Measurements from ENCODE around the gene DZIP1L.

Gene DZIP1L

GRCh38 chr3:138030734-138031280 is 84.6 kb downstream of the DZIP1L start:
- no peaks in the 10 kb centered on the region for H3K9me3 ChIP-seq (ENCODE audit: insufficient read depth, low read depth, low read length)
- H3K27ac ChIP-seq (ENCODE audit: low read depth, low read length) = no peak overlapping the region
- 94% methylated on average over 11 of the region's 11 CpGs for WGBS
- no peak overlapping the region for H3K9ac ChIP-seq (ENCODE audit: low read depth, low read length)
- no peaks in the 10 kb centered on the region for H3K4me1 ChIP-seq (ENCODE audit: insufficient read depth, low read length)
- no peaks in the 10 kb centered on the region for H3K27me3 ChIP-seq (ENCODE audit: insufficient read depth, low read length)
- no peaks in the 10 kb centered on the region for H3K36me3 ChIP-seq (ENCODE audit: insufficient read depth, low read length)
- no peak overlapping the region for H3K4me3 ChIP-seq (ENCODE audit: low read length)

GRCh38 chr3:138027821-138028220 is 87.6 kb downstream of the DZIP1L start:
- Histone ChIP-seq H3K27me3 (ENCODE audit: insufficient read depth, low read length) (no peaks in the 10 kb centered on the region), H3K9me3 (ENCODE audit: insufficient read depth, low read depth, low read length) (no peaks in the 10 kb centered on the region)
- 87% methylated on average over 5 of the region's 5 CpGs for WGBS

GRCh38 chr3:138025553-138025952 is 89.9 kb downstream of the DZIP1L start:
- Histone ChIP-seq H3K9me3 (ENCODE audit: insufficient read depth, low read depth, low read length) (no peaks in the 10 kb centered on the region), H3K27ac (ENCODE audit: low read depth, low read length) (no peak overlapping the region), H3K27me3 (ENCODE audit: insufficient read depth, low read length) (no peaks in the 10 kb centered on the region), H3K4me1 (ENCODE audit: insufficient read depth, low read length) (no peaks in the 10 kb centered on the region), H3K9ac (ENCODE audit: low read depth, low read length) (no peak overlapping the region), H3K36me3 (ENCODE audit: insufficient read depth, low read length) (no peaks in the 10 kb centered on the region), H3K4me3 (ENCODE audit: low read length) (no peak overlapping the region)

More at GRCh38 chr3:138027821-138028220, 87.6 kb downstream of the DZIP1L start:
- Histone ChIP-seq H3K27ac (ENCODE audit: low read depth, low read length) (no peak overlapping the region), H3K4me1 (ENCODE audit: insufficient read depth, low read length) (no peaks in the 10 kb centered on the region), H3K9ac (ENCODE audit: low read depth, low read length) (no peak overlapping the region), H3K36me3 (ENCODE audit: insufficient read depth, low read length) (no peaks in the 10 kb centered on the region), H3K4me3 (ENCODE audit: low read length) (no peak overlapping the region)

GRCh38 chr3:138023754-138024153 is 91.7 kb downstream of the DZIP1L start:
- H3K27ac ChIP-seq (ENCODE audit: low read depth, low read length) = no peak overlapping the region
- no peaks in the 10 kb centered on the region for H3K9me3 ChIP-seq (ENCODE audit: insufficient read depth, low read depth, low read length)
- 90% methylated on average over 3 of the region's 4 CpGs for WGBS
- no peaks in the 10 kb centered on the region for H3K4me1 ChIP-seq (ENCODE audit: insufficient read depth, low read length)
- H3K4me3 ChIP-seq (ENCODE audit: low read length) = no peak overlapping the region
- no peak overlapping the region for H3K9ac ChIP-seq (ENCODE audit: low read depth, low read length)
- H3K36me3 ChIP-seq (ENCODE audit: insufficient read depth, low read length) = no peaks in the 10 kb centered on the region
- no peaks in the 10 kb centered on the region for H3K27me3 ChIP-seq (ENCODE audit: insufficient read depth, low read length)

- H3K4me1 ChIP-seq (ENCODE audit: insufficient read depth, low read length) = no peaks in the 10 kb centered on the region
- H3K27ac ChIP-seq (ENCODE audit: low read depth, low read length) = no peak overlapping the region
- H3K4me3 ChIP-seq (ENCODE audit: low read length) = no peak overlapping the region
- no peaks in the 10 kb centered on the region for H3K36me3 ChIP-seq (ENCODE audit: insufficient read depth, low read length)
- WGBS = 94% methylated on average over 3 of the region's 3 CpGs
- H3K9me3 ChIP-seq (ENCODE audit: insufficient read depth, low read depth, low read length) = no peaks in the 10 kb centered on the region
- H3K27me3 ChIP-seq (ENCODE audit: insufficient read depth, low read length) = no peaks in the 10 kb centered on the region
- H3K9ac ChIP-seq (ENCODE audit: low read depth, low read length) = no peak overlapping the region
Observed at GRCh38 chr3:138019281-138020069, 95.9 kb downstream of the DZIP1L start.

- 93% methylated on average over 2 of the region's 2 CpGs for WGBS
- Histone ChIP-seq H3K4me3 (ENCODE audit: low read length) (no peak overlapping the region), H3K27me3 (ENCODE audit: insufficient read depth, low read length) (no peaks in the 10 kb centered on the region), H3K36me3 (ENCODE audit: insufficient read depth, low read length) (no peaks in the 10 kb centered on the region), H3K9ac (ENCODE audit: low read depth, low read length) (no peak overlapping the region), H3K4me1 (ENCODE audit: insufficient read depth, low read length) (no peaks in the 10 kb centered on the region), H3K9me3 (ENCODE audit: insufficient read depth, low read depth, low read length) (no peaks in the 10 kb centered on the region), H3K27ac (ENCODE audit: low read depth, low read length) (no peak overlapping the region)
Observed at GRCh38 chr3:138016065-138016464, 99.3 kb downstream of the DZIP1L start.

- Histone ChIP-seq H3K9me3 (ENCODE audit: insufficient read depth, low read depth, low read length) (no peaks in the 10 kb centered on the region), H3K9ac (ENCODE audit: low read depth, low read length) (no peak overlapping the region), H3K36me3 (ENCODE audit: insufficient read depth, low read length) (no peaks in the 10 kb centered on the region), H3K4me1 (ENCODE audit: insufficient read depth, low read length) (no peaks in the 10 kb centered on the region), H3K27me3 (ENCODE audit: insufficient read depth, low read length) (no peaks in the 10 kb centered on the region), H3K27ac (ENCODE audit: low read depth, low read length) (no peak overlapping the region), H3K4me3 (ENCODE audit: low read length) (no peak overlapping the region)
- WGBS = 95% methylated on average over 4 of the region's 4 CpGs
Observed at GRCh38 chr3:138012526-138012925, 102.9 kb downstream of the DZIP1L start.

Data from HUES64 (cell line).